CD4-positive, CD25-positive, alpha-beta regulatory T cell (primary cell): ENCODE measurements around the gene TCTN1. TPM values are rescaled to one million over a fixed set of nuclear protein-coding genes. Genes with fewer than 3 reads are reported as not detected.

Experiments
- ATAC-seq, 2 donors: fragments of 150-1000 bp; cut with Tn5 transposase; one replicate each; pipeline ENCODE4 v1.10.0; 2021; ENCODE audit warnings: low read depth in 2 of 2, moderate number of reproducible peaks in 2 of 2, moderate library complexity in 1 of 2
- DNase-seq, 3 donors: peaks; one replicate each; pipeline versions ENCODE4 v3.0.0 to v3.0.0-alpha.2; 2012 to 2022; ENCODE audit warnings: mixed read lengths in 1 of 3
- H3K27ac ChIP-seq: one replicate; pipeline ENCODE4 v1.7.0; 2013; ENCODE audit warnings: mild to moderate bottlenecking, low read length; ENCODE audit not compliant: insufficient read depth, poor library complexity, severe bottlenecking
- H3K27me3 ChIP-seq: one replicate; pipeline ENCODE4 v1.7.0; 2013; ENCODE audit warnings: low read length; ENCODE audit not compliant: control insufficient read depth, insufficient read depth
- H3K36me3 ChIP-seq: one replicate; pipeline ENCODE4 v1.7.0; 2013; ENCODE audit warnings: mild to moderate bottlenecking, low read length, moderate library complexity; ENCODE audit not compliant: control insufficient read depth, insufficient read depth
- H3K4me1 ChIP-seq: 2 replicates; pipeline ENCODE4 v1.7.0; 2013; ENCODE audit warnings: mild to moderate bottlenecking, low read length; ENCODE audit not compliant: insufficient read depth, control insufficient read depth, poor library complexity, severe bottlenecking
- H3K4me3 ChIP-seq: one replicate; pipeline ENCODE4 v1.7.0; 2013; ENCODE audit warnings: low read depth, mild to moderate bottlenecking, low read length, moderate library complexity
- H3K9me3 ChIP-seq, 2 experiments: 1 replicate in 1 of 2; 2 replicates in 1 of 2; pipeline ENCODE4 v1.7.0; 2013; ENCODE audit warnings: low read length in 2 of 2, mild to moderate bottlenecking in 1 of 2, moderate library complexity in 1 of 2; ENCODE audit not compliant: control insufficient read depth in 2 of 2
- H3K27ac Mint-ChIP-seq, 3 donors: one replicate each; pipeline ENCODE4 v1.8.0; 2020 to 2022; ENCODE audit warnings: mild to moderate bottlenecking in 3 of 3, mixed read lengths in 3 of 3, moderate library complexity in 2 of 3
- H3K27me3 Mint-ChIP-seq: one replicate; pipeline ENCODE4 v1.8.0; 2022; ENCODE audit warnings: mild to moderate bottlenecking, mixed read lengths
- H3K36me3 Mint-ChIP-seq: one replicate; pipeline ENCODE4 v1.8.0; 2020; ENCODE audit warnings: mixed read lengths
- H3K4me1 Mint-ChIP-seq, 4 donors: one replicate each; pipeline ENCODE4 v1.8.0; 2020 to 2022; ENCODE audit warnings: mixed read lengths in 4 of 4, mild to moderate bottlenecking in 1 of 4
- H3K4me3 Mint-ChIP-seq, 4 donors: one replicate each; pipeline ENCODE4 v1.8.0; 2020 to 2022; ENCODE audit warnings: mild to moderate bottlenecking in 4 of 4, mixed read lengths in 4 of 4, moderate library complexity in 3 of 4
- H3K9me3 Mint-ChIP-seq, 7 donors: one replicate each; pipeline ENCODE4 v1.8.0; 2020 to 2022; ENCODE audit warnings: mixed read lengths in 7 of 7, mild to moderate bottlenecking in 3 of 7, moderate library complexity in 2 of 7
- polyA plus RNA-seq, 4 donors: library from polyadenylated mRNA; unstranded; fragments of 300-500 nt; fragmentation: Illumina TruSeq; gene quantifications; one replicate each; pipeline ENCODE4 v1.2.3, GENCODE V29; 2021
- total RNA-seq: library from RNA; stranded (reverse); gene quantifications from one replicate; pipeline ENCODE4 v1.2.3, GENCODE V29; 2022

TCTN1 gene
- total and polyA plus RNA-seq, 5 donors from 2014 or later, result 1.6 to 5.8 (median 3.5) TPM

GRCh38 chr12:110677206-110677911 is 63.4 kb downstream of the TCTN1 start:
- peak in 1 of 3 donors; percentile 17 for DNase-seq
- peaks cover 0 to 7% (median 2%) of the 10 kb centered on the region in 7 donors for H3K9me3 Mint-ChIP-seq
- Histone ChIP-seq H3K36me3 (peaks cover 8% of the 10 kb centered on the region), H3K27me3 (no peaks in the 10 kb centered on the region), H3K27ac (no peak overlapping the region), H3K9me3 (no peaks in the 10 kb centered on the region), H3K4me1 (peaks cover 13% of the 10 kb centered on the region), H3K4me3 (peak overlapping the region; percentile 7)
- H3K4me3 Mint-ChIP-seq, result peak overlapping the region in 2 of 4 donors; percentile 34 to 76
- H3K4me1 Mint-ChIP-seq, result peaks cover 0 to 53% (median 11%) of the 10 kb centered on the region in 4 donors
- H3K27ac Mint-ChIP-seq, result peak overlapping the region; percentile 86 to 95 (median 88)
- no peaks in the 10 kb centered on the region for H3K27me3 Mint-ChIP-seq
- peaks cover 46% of the 10 kb centered on the region for H3K36me3 Mint-ChIP-seq
- ATAC-seq, result peak in 1 of 2 donors; percentile 34

- Histone ChIP-seq H3K4me1 (peaks cover 13% of the 10 kb centered on the region), H3K9me3 (no peaks in the 10 kb centered on the region), H3K36me3 (peaks cover 5% of the 10 kb centered on the region), H3K4me3 (no peak overlapping the region), H3K27ac (no peak overlapping the region), H3K27me3 (no peaks in the 10 kb centered on the region)
- H3K4me1 Mint-ChIP-seq, result peaks cover 0 to 54% (median 12%) of the 10 kb centered on the region in 4 donors
- DNase-seq (no peak), ATAC-seq (no peak)
- H3K36me3 Mint-ChIP-seq, result peaks cover 45% of the 10 kb centered on the region
- H3K4me3 Mint-ChIP-seq, result peak overlapping the region in 2 of 4 donors; percentile 34 to 76
- H3K27ac Mint-ChIP-seq, result peak overlapping the region; percentile 9 to 88 (median 86)
- no peaks in the 10 kb centered on the region for H3K27me3 Mint-ChIP-seq
- peaks cover 0 to 7% (median 0%) of the 10 kb centered on the region in 7 donors for H3K9me3 Mint-ChIP-seq
These were observed 64.1 kb downstream of the TCTN1 start for GRCh38 chr12:110677982-110678381.

GRCh38 chr12:110679201-110679600 is 65.3 kb downstream of the TCTN1 start:
- DNase-seq (no peak), ATAC-seq (no peak)
- no peaks in the 10 kb centered on the region for H3K27me3 Mint-ChIP-seq
- Histone ChIP-seq H3K4me1 (peaks cover 13% of the 10 kb centered on the region), H3K36me3 (peaks cover 9% of the 10 kb centered on the region), H3K27ac (no peak overlapping the region), H3K27me3 (no peaks in the 10 kb centered on the region), H3K4me3 (no peak overlapping the region), H3K9me3 (no peaks in the 10 kb centered on the region)
- H3K27ac Mint-ChIP-seq, result peak overlapping the region in 2 of 3 donors; percentile 44 to 62
- peaks cover 42% of the 10 kb centered on the region for H3K36me3 Mint-ChIP-seq
- H3K4me1 Mint-ChIP-seq, result peaks cover 0 to 50% (median 13%) of the 10 kb centered on the region in 4 donors
- H3K4me3 Mint-ChIP-seq, result no peak overlapping the region
- H3K9me3 Mint-ChIP-seq, result peaks cover 0 to 7% (median 0%) of the 10 kb centered on the region in 7 donors

- peaks cover 0 to 5% (median 0%) of the 10 kb centered on the region in 7 donors for H3K9me3 Mint-ChIP-seq
- H3K4me3 Mint-ChIP-seq, result no peak overlapping the region
- ATAC-seq (no peak), DNase-seq (no peak)
- H3K27ac Mint-ChIP-seq, result peak overlapping the region; percentile 53 to 85 (median 70)
- peaks cover 41% of the 10 kb centered on the region for H3K36me3 Mint-ChIP-seq
- H3K36me3 ChIP-seq, result peaks cover 9% of the 10 kb centered on the region
- no peaks in the 10 kb centered on the region for H3K27me3 ChIP-seq
- no peaks in the 10 kb centered on the region for H3K9me3 ChIP-seq
- H3K27ac ChIP-seq, result no peak overlapping the region
- H3K27me3 Mint-ChIP-seq, result no peaks in the 10 kb centered on the region
- H3K4me1 Mint-ChIP-seq, result peaks cover 0 to 53% (median 13%) of the 10 kb centered on the region in 4 donors
- H3K4me3 ChIP-seq, result no peak overlapping the region
- peaks cover 13% of the 10 kb centered on the region for H3K4me1 ChIP-seq
These were observed 66.1 kb downstream of the TCTN1 start for GRCh38 chr12:110680032-110680431.

- Histone ChIP-seq H3K4me3 (no peak overlapping the region), H3K4me1 (peaks cover 17% of the 10 kb centered on the region), H3K36me3 (peaks cover 7% of the 10 kb centered on the region), H3K9me3 (no peaks in the 10 kb centered on the region), H3K27ac (no peak overlapping the region), H3K27me3 (no peaks in the 10 kb centered on the region)
- H3K27ac Mint-ChIP-seq, result no peak overlapping the region
- H3K36me3 Mint-ChIP-seq, result peaks cover 45% of the 10 kb centered on the region
- DNase-seq, result no peak
- H3K4me3 Mint-ChIP-seq, result no peak overlapping the region
- H3K27me3 Mint-ChIP-seq, result peaks cover 6% of the 10 kb centered on the region
- no peak for ATAC-seq
- no peaks in the 10 kb centered on the region for H3K9me3 Mint-ChIP-seq
- H3K4me1 Mint-ChIP-seq, result peaks cover 7 to 64% (median 23%) of the 10 kb centered on the region in 4 donors
These were observed 70.0 kb downstream of the TCTN1 start for GRCh38 chr12:110683888-110684287.

- no peak for DNase-seq
- H3K9me3 Mint-ChIP-seq, result no peaks in the 10 kb centered on the region
- Histone ChIP-seq H3K27me3 (no peaks in the 10 kb centered on the region), H3K36me3 (peaks cover 7% of the 10 kb centered on the region), H3K9me3 (no peaks in the 10 kb centered on the region), H3K4me3 (no peak overlapping the region), H3K27ac (no peak overlapping the region), H3K4me1 (peaks cover 19% of the 10 kb centered on the region)
- peak overlapping the region in 2 of 3 donors; percentile 13 to 58 for H3K27ac Mint-ChIP-seq
- H3K4me3 Mint-ChIP-seq, result peak overlapping the region in 1 of 4 donors; percentile 7
- peaks cover 6% of the 10 kb centered on the region for H3K27me3 Mint-ChIP-seq
- no peak for ATAC-seq
- H3K36me3 Mint-ChIP-seq, result peaks cover 45% of the 10 kb centered on the region
- peaks cover 7 to 60% (median 23%) of the 10 kb centered on the region in 4 donors for H3K4me1 Mint-ChIP-seq
These were observed 70.4 kb downstream of the TCTN1 start for GRCh38 chr12:110684312-110684836.

GRCh38 chr12:110686294-110686903 is 72.5 kb downstream of the TCTN1 start:
- Histone ChIP-seq H3K4me3 (no peak overlapping the region), H3K27ac (no peak overlapping the region), H3K36me3 (peaks cover 7% of the 10 kb centered on the region), H3K4me1 (peaks cover 29% of the 10 kb centered on the region), H3K27me3 (no peaks in the 10 kb centered on the region), H3K9me3 (no peaks in the 10 kb centered on the region)
- Mint-ChIP-seq H3K4me1 (peaks cover 7 to 67% (median 34%) of the 10 kb centered on the region in 4 donors), H3K4me3 (peak overlapping the region; percentile 36 to 92 (median 68)), H3K27me3 (peaks cover 15% of the 10 kb centered on the region), H3K9me3 (no peaks in the 10 kb centered on the region), H3K36me3 (peaks cover 38% of the 10 kb centered on the region), H3K27ac (peak overlapping the region in 1 of 3 donors; percentile 77)
- DNase-seq, result no peak
- no peak for ATAC-seq
